Stimulated activated CD8-positive, alpha-beta memory T cell treated with anti-CD3 and anti-CD28 coated beads, Interleukin-7, amount 100 ng/mL, for 24 hours (primary cell): ENCODE measurements around the gene KDM6A.
"Not testable (repeated sequence)": the region's sequence is repeated elsewhere in the genome, so short reads cannot be mapped to it uniquely, and the experiment has no call there.

Experiments used
- DNase-seq: peaks from one replicate; pipeline ENCODE4 v3.0.0-alpha.2; 2020; ENCODE audit warnings: low read depth

KDM6A gene

GRCh38 chrX:44889824-44890223 is 16.8 kb downstream of the KDM6A start:
- no peak for DNase-seq

- no peak for DNase-seq
These were observed 17.3 kb downstream of the KDM6A start for GRCh38 chrX:44890247-44890646.

DNA sequence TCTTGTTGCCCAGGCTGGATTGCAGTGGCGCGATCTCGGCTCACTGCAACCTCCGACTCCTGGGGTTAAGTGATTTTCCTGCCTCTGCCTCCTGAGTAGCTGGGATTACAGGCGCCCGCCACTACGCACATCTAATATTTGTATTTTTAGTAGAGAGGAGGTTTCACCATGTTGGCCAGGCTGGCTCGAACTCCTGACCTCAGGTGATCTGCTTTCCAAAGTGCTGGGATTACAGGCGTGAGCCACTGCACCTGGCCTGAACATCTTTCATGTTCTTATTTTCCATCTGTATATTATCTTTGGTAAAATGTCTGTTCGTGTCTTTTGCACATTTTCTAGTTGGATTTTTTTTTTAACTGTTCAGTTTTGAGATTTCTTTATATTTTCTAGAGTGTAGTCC is 17.7 kb downstream of the KDM6A start:
- not testable (repeated sequence) for DNase-seq

DNA sequence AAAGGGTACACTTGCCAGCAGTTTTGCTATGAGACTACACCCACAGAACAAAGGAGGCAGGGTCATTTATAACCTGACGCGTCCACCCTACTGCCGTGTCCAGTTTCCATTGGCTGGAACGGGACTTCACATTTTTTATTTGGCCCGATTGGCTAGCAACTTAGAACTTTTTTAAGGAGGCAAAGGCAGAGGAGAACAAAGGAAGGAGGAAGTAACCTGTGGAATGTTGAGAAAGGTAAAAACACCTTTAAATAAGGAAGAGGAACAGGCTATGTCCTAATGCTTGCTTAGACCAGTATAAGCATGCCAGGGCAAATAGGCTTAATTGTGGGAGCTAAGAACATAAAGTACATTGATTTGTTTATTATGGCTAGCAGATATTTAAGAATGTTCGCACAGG is 18.7 kb downstream of the KDM6A start:
- no peak for DNase-seq

DNA sequence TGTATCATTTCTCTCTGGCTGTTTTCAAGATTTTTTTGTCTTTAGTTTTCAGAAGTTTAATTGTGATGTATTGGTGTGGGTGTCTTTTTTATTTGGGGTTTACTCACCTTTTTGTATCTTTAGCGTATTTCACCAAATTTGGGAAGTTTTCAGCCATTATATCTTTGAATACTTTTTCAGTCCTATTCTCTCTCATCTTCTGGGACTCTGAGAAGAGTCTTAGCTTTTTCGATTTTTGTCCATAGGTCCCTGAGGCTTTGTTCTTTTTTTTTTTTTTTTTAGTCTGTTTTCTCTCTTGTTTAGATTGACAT is 23.8 kb downstream of the KDM6A start:
- DNase-seq: no peak

DNA sequence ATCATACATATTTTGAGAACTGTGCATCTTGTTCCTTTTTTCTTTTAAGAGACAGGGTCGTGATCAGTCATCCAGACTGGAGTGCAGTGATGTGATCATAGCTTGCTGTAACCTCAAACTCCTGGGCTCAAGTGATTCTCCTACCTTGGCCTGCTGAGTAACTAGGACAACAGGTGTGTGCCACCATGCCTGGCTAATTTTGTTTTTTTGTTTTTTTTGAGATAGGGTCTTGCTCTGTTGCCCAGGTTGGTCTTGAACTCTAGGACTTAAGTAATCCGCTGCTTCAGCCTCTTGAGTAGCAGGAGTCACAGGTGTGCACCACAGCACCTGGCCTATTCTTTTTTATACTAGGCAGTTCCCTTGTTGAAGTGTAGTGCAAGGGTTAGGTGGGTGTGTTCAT is 24.6 kb downstream of the KDM6A start:
- no peak for DNase-seq

DNA sequence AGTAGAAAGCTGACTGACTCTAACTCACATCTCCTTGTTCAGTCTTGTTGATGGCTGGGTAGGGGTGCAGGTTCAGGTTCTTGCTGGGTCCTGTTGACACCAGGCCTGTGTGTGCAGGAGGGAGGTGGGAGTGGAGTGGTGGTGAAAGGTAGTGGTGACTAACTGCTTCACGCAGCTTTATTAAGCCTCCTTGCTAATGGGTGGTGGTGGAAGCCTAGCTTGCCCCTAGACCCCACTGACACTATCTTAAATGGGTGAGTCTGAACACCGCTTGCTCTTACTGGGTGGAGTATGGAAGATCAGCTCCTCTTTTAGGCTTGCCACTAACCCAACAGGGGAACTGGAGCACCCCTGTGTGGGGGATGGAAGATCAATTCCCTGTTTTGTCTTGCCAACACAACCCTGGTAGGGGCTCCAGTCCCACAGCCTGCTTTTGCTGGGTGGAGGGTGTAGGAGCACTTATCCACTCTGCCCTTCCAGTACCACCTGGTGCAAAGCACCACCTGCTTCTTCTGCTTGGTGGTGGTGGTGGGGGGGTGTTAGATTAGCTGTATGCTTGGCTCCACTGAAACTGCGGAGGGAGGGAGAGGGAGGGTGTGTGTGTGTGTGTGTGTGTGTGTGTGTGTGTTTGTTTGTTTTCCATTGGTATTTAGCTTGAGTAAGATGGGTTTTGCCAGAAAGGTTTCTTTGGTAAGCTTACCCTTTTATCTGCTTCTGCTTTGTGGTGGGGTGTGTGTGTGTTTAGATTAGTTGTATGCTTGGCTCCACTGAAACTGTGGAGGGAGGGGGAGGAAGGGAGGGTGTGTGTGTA is 25.6 kb downstream of the KDM6A start:
- DNase-seq: no peak

GRCh38 chrX:44899946-44900345 is 27.0 kb downstream of the KDM6A start:
- no peak for DNase-seq

- no peak for DNase-seq
These were observed 30.1 kb downstream of the KDM6A start for GRCh38 chrX:44903107-44903506.

- DNase-seq: no peak
These were observed 31.0 kb downstream of the KDM6A start for GRCh38 chrX:44903830-44904530.

DNA sequence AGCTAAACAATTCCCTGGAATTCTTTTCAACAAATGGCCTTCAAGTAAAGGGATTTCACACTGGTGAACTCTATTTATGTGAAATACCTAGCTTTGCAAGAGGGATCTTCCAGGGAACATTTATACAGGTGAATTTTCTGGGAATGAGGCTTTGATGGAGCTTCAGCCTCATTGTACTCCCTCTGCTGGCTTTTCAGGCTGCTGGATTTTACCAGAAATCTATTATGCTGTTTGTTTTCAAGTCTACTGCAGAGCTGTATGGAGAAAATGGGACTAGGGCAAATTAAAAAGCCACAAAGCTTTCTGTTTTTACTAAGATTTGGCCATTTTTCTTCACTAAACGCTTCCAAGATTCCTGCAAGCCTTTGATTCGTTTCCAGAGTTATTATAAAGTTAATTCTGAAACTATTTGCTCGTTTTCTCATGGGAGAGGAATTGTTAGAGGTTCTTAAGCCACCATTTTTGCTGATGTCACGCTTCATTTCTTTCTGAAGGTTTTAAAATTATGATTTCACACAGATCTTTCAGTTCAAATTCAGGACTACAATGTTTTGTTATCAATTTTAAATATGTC is 31.6 kb downstream of the KDM6A start:
- no peak for DNase-seq

GRCh38 chrX:44906041-44906440 is 33.1 kb downstream of the KDM6A start:
- no peak for DNase-seq

- DNase-seq: no peak
These were observed 33.6 kb downstream of the KDM6A start for GRCh38 chrX:44906542-44906941.

DNA sequence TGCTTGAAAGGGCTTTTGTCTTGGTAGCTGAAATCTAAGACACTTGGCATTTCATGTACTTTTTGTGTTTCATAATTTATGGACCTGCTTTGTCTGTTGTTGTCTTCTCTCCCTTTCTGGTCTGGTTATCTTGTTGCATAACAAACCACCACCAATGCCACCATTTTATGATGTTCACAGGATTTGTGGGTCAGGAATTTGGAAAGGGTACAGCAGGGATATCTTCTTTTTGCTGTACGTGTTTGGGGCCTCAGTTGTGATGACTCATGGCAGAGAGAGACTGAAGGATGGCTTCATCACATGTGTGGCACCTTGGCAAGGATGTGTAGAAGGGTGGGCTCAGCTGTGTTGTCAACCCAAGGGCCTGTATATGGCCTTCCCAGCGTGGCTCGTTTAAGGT is 35.2 kb downstream of the KDM6A start:
- DNase-seq: no peak

DNA sequence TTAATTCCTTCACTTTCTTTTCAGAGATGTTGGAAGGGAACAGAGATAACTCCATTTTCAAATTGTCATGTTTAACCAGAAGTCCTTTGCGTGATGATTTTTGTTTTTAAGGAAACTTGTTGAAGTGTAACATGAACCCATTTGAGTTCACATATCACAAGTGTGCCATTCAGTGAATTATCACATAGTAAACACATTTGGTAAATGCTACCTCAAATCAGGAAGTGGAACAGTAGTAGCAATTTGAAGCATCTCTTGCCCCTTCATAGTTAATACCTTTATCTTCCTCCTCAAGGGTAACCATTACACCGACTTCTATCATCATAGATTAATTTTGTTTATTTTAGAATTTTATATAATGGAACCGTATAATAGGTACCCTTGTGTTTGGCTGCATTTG is 35.8 kb downstream of the KDM6A start:
- no peak for DNase-seq

DNA sequence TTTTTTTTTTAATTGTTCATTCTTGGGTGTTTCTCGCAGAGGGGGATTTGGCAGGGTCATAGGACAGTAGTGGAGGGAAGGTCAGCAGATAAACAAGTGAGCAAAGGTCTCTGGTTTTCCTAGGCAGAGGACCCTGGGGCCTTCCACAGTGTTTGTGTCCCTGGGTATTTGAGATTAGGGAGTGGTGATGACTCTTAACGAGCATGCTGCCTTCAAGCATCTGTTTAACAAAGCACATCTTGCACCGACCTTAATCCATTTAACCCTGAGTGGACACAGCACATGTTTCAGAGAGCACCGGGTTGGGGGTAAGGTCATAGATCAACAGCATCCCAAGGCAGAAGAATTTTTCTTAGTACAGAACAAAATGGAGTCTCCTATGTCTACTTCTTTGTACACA is 37.5 kb downstream of the KDM6A start:
- DNase-seq: not testable (repeated sequence)

DNA sequence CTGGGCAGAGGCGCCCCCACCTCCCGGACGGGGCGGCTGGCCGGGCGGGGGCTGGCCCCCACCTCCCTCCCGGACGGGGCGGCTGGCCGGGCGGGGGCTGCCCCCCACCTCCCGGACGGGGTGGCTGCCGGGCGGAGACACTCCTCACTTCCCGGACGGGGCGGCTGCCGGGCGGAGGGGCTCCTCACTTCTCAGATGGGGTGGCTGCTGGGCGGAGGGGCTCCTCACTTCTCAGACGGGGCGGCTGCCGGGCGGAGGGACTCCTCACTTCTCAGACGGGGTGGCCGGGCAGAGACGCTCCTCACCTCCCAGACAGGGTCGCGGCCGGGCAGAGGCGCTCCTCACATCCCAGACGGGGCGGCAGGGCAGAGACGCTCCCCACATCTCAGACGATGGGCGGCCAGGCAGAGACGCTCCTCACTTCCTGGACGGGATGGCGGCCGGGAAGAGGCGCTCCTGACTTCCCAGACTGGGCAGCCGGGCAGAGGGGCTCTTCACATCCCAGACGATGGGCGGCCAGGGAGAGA is 38.1 kb downstream of the KDM6A start:
- DNase-seq: not testable (repeated sequence)

DNA sequence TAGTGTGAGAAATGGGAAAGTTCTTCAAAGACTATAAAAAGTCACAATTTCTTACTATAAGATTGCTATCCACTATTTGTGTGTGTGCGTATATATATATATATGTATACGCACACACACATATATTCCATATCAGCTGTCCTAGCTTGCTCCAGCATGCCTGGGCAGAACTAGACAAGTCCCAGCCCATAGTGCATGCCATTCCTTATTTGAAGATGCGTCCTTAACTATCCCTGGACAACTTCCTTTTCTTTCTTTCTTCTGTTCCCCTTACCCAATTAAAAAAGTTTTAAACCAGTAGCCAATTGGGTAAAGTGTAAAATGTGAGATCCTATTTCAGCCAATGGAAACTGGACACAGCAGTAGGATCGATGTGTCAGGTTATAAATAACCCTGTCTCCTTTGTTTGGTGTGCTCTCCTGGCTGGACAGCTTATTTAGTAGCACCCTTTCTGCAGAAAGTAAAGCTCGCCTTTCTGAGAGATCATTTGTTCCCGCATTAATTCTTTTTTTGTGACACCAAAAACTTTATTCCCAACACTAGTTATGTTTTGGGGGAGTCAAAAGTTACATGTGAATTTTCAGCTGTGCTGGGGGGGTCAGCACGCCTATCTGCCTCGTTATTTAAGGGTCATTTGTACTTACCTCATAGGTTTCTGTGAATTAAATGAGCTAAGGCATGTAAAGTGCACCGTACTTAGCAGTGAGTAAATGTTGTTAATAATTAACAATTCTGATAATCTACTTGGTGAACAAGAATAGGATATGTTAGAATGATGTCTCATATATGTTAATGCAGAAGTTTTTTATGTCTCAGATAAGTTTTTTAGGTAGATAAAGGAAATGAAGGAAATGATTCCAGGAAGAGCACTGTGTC is 40.9 kb downstream of the KDM6A start:
- DNase-seq: no peak

DNA sequence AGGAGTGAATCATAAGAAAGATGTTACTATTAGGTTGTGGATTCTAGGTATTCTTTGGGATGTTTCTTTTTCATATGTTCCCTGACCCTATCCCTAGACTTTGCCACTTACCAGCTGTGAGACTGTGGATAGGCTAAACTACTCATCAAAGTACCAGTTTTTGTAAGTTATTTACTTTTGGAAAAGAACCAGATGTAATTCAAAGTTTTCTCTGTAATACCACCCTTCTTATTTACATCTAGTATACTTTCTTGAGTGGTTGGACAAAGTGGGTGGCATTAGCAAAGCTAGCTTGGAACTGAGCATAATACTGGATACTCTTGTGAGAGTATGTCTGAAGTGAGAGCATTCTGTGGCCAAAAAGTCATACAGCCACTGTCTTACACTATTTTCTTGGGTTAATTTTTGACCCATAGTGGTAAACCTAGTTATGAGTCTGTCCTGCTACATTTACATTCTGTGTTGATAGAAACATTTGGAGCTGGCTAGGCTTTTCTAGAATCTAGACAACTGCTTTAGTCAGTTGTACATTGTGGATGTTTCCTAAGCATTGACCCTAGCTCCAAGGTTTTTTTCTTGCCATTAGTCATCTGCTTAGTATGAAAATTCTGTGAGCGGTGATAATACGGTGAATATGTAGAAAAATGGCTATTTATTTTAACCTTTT is 41.7 kb downstream of the KDM6A start:
- no peak for DNase-seq

DNA sequence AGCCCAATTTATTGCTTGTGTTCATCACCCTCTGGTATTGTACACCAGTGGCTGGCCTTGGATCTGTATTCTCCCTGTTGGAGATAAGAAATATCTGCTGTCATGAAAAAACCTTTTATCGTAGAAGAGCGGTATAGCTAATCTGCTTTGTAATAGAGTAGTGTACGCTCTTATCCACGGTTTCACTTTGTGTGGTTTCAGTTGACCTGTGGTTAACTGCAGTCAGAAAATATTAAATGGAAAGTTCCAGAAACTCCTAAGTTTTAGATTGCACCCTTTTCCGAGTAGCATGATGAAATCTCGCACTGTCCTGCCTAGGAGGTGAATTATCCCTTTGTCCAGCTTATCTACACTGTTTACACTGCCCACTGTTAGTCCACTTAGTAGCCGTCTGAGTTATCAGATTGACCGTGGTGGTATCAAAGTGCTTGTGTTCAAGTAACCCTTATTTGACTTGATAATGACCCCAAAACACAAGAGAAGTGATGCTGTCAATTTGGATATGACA is 42.4 kb downstream of the KDM6A start:
- no peak for DNase-seq

- no peak for DNase-seq
These were observed 45.7 kb downstream of the KDM6A start for GRCh38 chrX:44918722-44919121.
